Muscle of leg (tissue), 11 donors: ENCODE results near the gene OR2Z1. TPM values are rescaled to one million over a fixed set of nuclear protein-coding genes. Genes with fewer than 3 reads are reported as not detected.
"Not testable (repeated sequence)": the region's sequence is repeated elsewhere in the genome, so short reads cannot be mapped to it uniquely, and the experiment has no call there.

ENCODE experiments used
- DNase-seq: peaks from one replicate; pipeline ENCODE4 v3.0.0; 2013
- H3K27ac ChIP-seq: one replicate; pipeline ENCODE4 v1.5.1; 2013; ENCODE audit warnings: mild to moderate bottlenecking, low read length, control low read depth
- H3K27me3 ChIP-seq: one replicate; pipeline ENCODE4 v1.6.1; 2013; ENCODE audit warnings: low read length; ENCODE audit not compliant: control insufficient read depth, insufficient read depth
- H3K36me3 ChIP-seq: one replicate; pipeline ENCODE4 v1.6.1; 2013; ENCODE audit warnings: low read length; ENCODE audit not compliant: control insufficient read depth, insufficient read depth
- H3K4me1 ChIP-seq: one replicate; pipeline ENCODE4 v1.6.1; 2013; ENCODE audit warnings: low read length; ENCODE audit not compliant: control insufficient read depth, insufficient read depth
- H3K4me3 ChIP-seq: one replicate; pipeline ENCODE4 v1.5.1; 2013; ENCODE audit warnings: low read length, control low read depth
- H3K9me3 ChIP-seq: replicated peaks from 2 replicates; pipeline ENCODE4 v1.6.1; 2013; ENCODE audit warnings: low read depth, low read length; ENCODE audit not compliant: control insufficient read depth
- WGBS: methylation state at CpG from one replicate; pipeline ENCODE4 v1.1.5; 2013; ENCODE audit warnings: missing lambda C conversion rate; ENCODE audit not compliant: insufficient coverage; 5-methylcytosine and 5-hydroxymethylcytosine counted together
- polyA plus RNA-seq, 8 donors: library from polyadenylated mRNA; unstranded; fragments of 120-200 nt; gene quantifications; one replicate each; pipeline versions ENCODE4 v1.2.1 to v1.2.3, GENCODE V29; 2013; ENCODE audit warnings: inconsistent platforms in 1 of 8, low replicate concordance in 1 of 8; ENCODE audit not compliant: insufficient read length in 8 of 8, insufficient read depth in 1 of 8
- total RNA-seq: library from RNA; stranded (reverse); fragments of 120-200 nt; gene quantifications from one replicate; pipeline ENCODE4 v1.2.4, GENCODE V29; 2013

OR2Z1 gene
- total and polyA plus RNA-seq, 9 donors: not detected

- Histone ChIP-seq H3K36me3 (no peaks in the 10 kb centered on the region), H3K4me1 (no peaks in the 10 kb centered on the region), H3K4me3 (no peak overlapping the region), H3K27me3 (no peaks in the 10 kb centered on the region), H3K27ac (no peak overlapping the region), H3K9me3 (no peaks in the 10 kb centered on the region)
- 17% methylated on average over 1 of the region's 5 CpGs for WGBS
- no peak for DNase-seq
Measured at GRCh38 chr19:8702350-8702749, 19.1 kb upstream of the OR2Z1 start.

DNA sequence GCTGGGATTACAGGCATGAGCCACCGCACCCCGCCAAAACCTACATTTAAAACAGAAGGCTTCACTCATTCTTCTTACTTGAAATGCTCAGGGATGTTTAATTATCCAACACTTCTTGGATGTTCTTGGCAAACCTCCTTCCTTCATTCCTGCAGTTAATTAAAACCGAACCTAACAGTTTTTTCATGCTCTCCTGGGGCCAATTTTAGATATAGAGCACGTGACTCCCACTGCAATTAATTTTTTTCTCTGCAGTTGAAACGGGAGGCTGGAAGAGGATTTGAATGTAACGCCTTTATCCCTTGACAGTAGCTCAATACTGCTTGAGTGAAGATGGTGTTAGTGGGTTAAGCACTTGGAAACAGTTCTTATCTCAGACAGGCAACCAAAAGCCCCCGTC is 18.2 kb upstream of the OR2Z1 start:
- WGBS: no CpG with 5 or more reads among the region's 7 CpGs
- H3K4me3 ChIP-seq: no peak overlapping the region
- no peak overlapping the region for H3K27ac ChIP-seq
- no peaks in the 10 kb centered on the region for H3K4me1 ChIP-seq
- H3K27me3 ChIP-seq: no peaks in the 10 kb centered on the region
- no peaks in the 10 kb centered on the region for H3K36me3 ChIP-seq
- DNase-seq: no peak
- no peaks in the 10 kb centered on the region for H3K9me3 ChIP-seq

DNA sequence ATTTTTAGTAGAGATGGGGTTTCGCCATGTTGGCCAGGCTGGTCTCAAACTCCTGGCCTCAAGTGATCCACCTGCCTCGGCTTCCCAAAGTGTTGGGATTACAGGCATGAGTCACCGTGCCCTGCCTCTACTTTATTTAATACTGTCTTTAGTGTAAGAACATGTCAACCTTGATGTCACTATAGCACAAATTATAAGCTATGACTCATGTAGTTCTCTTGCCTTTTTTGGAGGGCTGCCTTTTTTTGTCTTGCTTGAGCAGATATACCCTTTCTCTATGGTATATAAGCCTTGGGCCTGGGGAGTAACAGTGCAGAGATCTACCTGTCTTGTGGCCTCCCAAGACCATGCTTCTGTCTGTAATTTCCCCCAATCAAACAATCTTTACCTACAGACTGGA is 16.1 kb upstream of the OR2Z1 start:
- not testable (repeated sequence) for H3K27me3 ChIP-seq, H3K4me3 ChIP-seq, H3K27ac ChIP-seq, DNase-seq, H3K4me1 ChIP-seq, H3K9me3 ChIP-seq, H3K36me3 ChIP-seq
- WGBS: no CpG with 5 or more reads among the region's 3 CpGs

GRCh38 chr19:8705742-8706141 is 15.7 kb upstream of the OR2Z1 start:
- no peaks in the 10 kb centered on the region for H3K36me3 ChIP-seq
- H3K27ac ChIP-seq: no peak overlapping the region
- 38% methylated on average over 3 of the region's 5 CpGs for WGBS
- H3K4me1 ChIP-seq: no peaks in the 10 kb centered on the region
- no peaks in the 10 kb centered on the region for H3K9me3 ChIP-seq
- H3K4me3 ChIP-seq: no peak overlapping the region
- DNase-seq: no peak
- no peaks in the 10 kb centered on the region for H3K27me3 ChIP-seq

DNA sequence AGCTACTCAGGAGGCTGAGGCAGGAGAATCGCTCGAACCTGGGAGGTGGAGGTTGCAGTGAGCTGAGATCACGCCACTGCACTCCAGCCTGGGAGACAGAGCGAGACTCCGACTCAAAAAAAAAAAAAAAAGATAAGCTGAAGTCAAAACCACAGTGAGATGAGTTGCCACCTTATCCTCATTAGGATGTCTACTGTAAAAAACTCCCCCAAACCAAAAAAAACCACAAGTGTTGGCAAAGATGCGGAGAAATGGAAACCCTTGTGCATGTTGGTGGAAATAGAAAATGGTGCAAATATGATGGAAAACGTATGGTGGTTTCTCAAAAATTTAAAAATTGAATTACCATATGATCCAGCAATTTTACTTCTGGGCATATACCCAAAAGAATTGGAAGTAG is 11.1 kb upstream of the OR2Z1 start:
- DNase-seq, H3K4me3 ChIP-seq, H3K36me3 ChIP-seq, H3K27me3 ChIP-seq, H3K9me3 ChIP-seq, H3K27ac ChIP-seq, H3K4me1 ChIP-seq: not testable (repeated sequence)
- WGBS: no CpG with 5 or more reads among the region's 7 CpGs

DNA sequence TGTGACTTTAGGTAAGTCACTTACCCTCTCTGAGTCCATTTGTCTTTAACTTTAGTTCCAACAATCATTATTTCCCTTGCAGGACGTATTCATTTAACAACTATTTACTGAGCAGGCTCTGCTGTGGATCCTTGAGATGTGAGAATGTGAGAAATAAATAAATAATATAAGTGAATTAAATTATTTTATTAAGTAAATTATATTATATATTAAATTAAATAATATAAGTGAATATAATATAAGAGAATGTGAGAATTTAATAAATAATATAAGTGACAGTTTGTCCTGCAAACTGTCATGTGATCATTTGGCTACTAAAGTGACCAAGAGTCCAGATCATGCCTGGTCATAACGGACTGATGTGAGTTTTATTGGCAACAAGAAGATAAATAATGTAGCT is 598 bp downstream of the OR2Z1 start:
- no peak for DNase-seq
- WGBS: 33% methylated on average over 1 of the region's 2 CpGs
- H3K27ac ChIP-seq: no peak overlapping the region
- H3K4me3 ChIP-seq: no peak overlapping the region
- H3K9me3 ChIP-seq: peaks cover 2% of the 10 kb centered on the region
- no peaks in the 10 kb centered on the region for H3K27me3 ChIP-seq
- H3K4me1 ChIP-seq: no peaks in the 10 kb centered on the region
- no peaks in the 10 kb centered on the region for H3K36me3 ChIP-seq

DNA sequence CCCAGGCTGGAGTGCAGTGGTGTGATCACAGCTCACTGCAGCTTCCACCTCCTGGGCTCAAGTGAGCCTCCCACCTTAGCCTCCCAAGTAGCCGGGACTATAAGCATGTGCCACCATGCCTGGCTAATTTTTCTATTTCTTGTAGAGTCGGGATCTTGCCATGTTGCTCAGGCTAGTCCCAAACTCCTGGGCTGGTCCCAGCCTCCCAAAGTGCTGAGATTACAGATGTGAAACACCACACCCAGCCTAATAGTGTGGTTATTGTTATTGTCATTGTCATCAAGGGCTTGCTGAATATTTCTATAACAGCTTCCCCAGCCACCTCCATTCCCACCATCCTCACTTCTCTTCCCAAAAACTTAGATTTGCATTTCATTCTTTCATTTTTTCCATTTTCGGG is 2.8 kb downstream of the OR2Z1 start:
- no peak overlapping the region for H3K4me3 ChIP-seq
- no peaks in the 10 kb centered on the region for H3K27me3 ChIP-seq
- no peaks in the 10 kb centered on the region for H3K36me3 ChIP-seq
- WGBS: no CpG with 5 or more reads among the region's 3 CpGs
- no peak overlapping the region for H3K27ac ChIP-seq
- no peak for DNase-seq
- no peaks in the 10 kb centered on the region for H3K4me1 ChIP-seq
- peaks cover 4% of the 10 kb centered on the region for H3K9me3 ChIP-seq

GRCh38 chr19:8731428-8732169 is 10.2 kb downstream of the OR2Z1 start:
- 64% methylated on average over 19 of the region's 19 CpGs for WGBS
- H3K36me3 ChIP-seq: no peaks in the 10 kb centered on the region
- H3K27ac ChIP-seq: no peak overlapping the region
- no peak for DNase-seq
- H3K9me3 ChIP-seq: peaks cover 16% of the 10 kb centered on the region
- no peak overlapping the region for H3K4me3 ChIP-seq
- no peaks in the 10 kb centered on the region for H3K4me1 ChIP-seq
- no peaks in the 10 kb centered on the region for H3K27me3 ChIP-seq

DNA sequence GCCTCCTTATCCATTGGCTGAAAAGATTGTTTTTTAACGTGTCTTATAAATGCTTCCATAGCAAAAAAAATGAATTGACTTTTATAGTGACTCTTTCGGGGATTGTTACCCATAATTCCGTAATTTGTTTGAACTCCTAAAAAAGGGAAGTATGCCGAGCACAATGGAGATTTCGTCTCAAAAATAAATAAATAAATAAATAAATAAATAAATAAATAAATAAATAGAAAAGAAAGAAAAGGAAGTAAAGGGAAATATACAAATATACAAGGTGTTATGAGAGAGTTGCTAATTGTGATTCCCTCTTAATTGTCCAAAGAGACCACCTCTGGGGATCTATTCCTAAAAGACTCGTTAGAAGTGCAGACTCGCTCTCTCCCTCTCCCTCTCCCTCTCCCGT is 16.9 kb downstream of the OR2Z1 start:
- WGBS: 86% methylated on average over 1 of the region's 8 CpGs

DNA sequence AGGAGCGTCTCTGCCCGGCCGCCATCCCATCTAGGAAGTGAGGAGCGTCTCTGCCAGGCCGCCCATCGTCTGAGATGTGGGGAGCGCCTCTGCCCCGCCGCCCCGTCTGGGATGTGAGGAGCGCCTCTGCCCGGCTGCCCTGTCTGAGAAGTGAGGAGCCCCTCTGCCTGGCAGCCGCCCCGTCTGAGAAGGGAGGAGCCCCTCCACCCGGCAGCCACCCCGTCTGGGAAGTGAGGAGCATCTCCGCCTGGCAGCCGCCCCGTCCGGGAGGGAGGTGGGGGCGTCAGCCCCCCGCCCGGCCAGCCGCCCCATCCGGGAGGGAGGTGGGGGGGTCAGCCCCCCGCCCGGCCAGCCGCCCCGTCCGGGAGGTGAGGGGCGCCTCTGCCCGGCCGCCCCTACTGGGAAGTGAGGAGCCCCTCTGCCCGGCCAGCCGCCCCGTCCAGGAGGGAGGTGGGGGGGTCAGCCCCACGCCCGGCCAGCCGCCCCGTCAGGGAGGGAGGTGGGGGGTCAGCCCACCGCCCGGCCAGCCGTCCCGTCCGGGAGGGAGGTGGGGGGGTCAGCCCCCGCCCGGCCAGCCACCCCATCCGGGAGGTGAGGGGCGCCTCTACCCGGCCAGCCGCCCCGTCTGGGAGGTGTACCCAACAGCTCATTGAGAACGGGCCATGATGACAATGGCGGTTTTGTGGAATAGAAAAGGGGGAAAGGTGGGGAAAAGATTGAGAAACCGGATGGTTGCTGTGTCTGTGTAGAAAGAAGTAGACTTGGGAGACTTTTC is 18.0 kb downstream of the OR2Z1 start:
- not testable (repeated sequence) for H3K27ac ChIP-seq, DNase-seq, H3K9me3 ChIP-seq, H3K4me3 ChIP-seq, H3K36me3 ChIP-seq, H3K4me1 ChIP-seq, H3K27me3 ChIP-seq
- WGBS: 94% methylated on average over 12 of the region's 55 CpGs

More for the DNA sequence above, 16.9 kb downstream of the OR2Z1 start:
- Histone ChIP-seq H3K4me3 (no peak overlapping the region), H3K27ac (no peak overlapping the region), H3K9me3 (no peaks in the 10 kb centered on the region), H3K4me1 (no peaks in the 10 kb centered on the region), H3K36me3 (no peaks in the 10 kb centered on the region), H3K27me3 (no peaks in the 10 kb centered on the region)
- DNase-seq: no peak
